ENCODE data around the gene RASGRP1.

RASGRP1 gene

GRCh38 chr15:38521316-38521715 is 43.3 kb downstream of the RASGRP1 start:
- TF ChIP-seq SIN3A (IDR thresholded peaks at IDR 0.05; ENCODE audit: borderline replicate concordance, insufficient read depth, low read length) (no peak), TAF1 (IDR thresholded peaks at IDR 0.05; ENCODE audit: borderline replicate concordance, insufficient read depth, low read length) (no peak), FOXP2 (optimal IDR thresholded peaks at IDR 0.05; ENCODE audit: borderline replicate concordance, extremely low read depth, extremely low read length, insufficient read depth) (no peak), REST (IDR thresholded peaks at IDR 0.05; ENCODE audit: insufficient read depth in 1 of 2, low read depth in 2 of 2, low read length in 2 of 2) (no peak), POLR2AphosphoS5 (IDR thresholded peaks at IDR 0.05; ENCODE audit: low read depth, low read length) (no peak)

GRCh38 chr15:38520035-38520434 is 44.6 kb downstream of the RASGRP1 start:
- TF ChIP-seq SIN3A (IDR thresholded peaks at IDR 0.05; ENCODE audit: borderline replicate concordance, insufficient read depth, low read length) (no peak), REST (IDR thresholded peaks at IDR 0.05; ENCODE audit: insufficient read depth in 1 of 2, low read depth in 2 of 2, low read length in 2 of 2) (no peak), TAF1 (IDR thresholded peaks at IDR 0.05; ENCODE audit: borderline replicate concordance, insufficient read depth, low read length) (no peak), POLR2AphosphoS5 (IDR thresholded peaks at IDR 0.05; ENCODE audit: low read depth, low read length) (no peak), FOXP2 (optimal IDR thresholded peaks at IDR 0.05; ENCODE audit: borderline replicate concordance, extremely low read depth, extremely low read length, insufficient read depth) (no peak)

- TF ChIP-seq FOXP2 (optimal IDR thresholded peaks at IDR 0.05; ENCODE audit: borderline replicate concordance, extremely low read depth, extremely low read length, insufficient read depth): no peak
- TF ChIP-seq TAF1 (IDR thresholded peaks at IDR 0.05; ENCODE audit: borderline replicate concordance, insufficient read depth, low read length): no peak
- no peak for TF ChIP-seq REST (IDR thresholded peaks at IDR 0.05; ENCODE audit: insufficient read depth in 1 of 2, low read depth in 2 of 2, low read length in 2 of 2)
- no peak for TF ChIP-seq POLR2AphosphoS5 (IDR thresholded peaks at IDR 0.05; ENCODE audit: low read depth, low read length)
- no peak for TF ChIP-seq SIN3A (IDR thresholded peaks at IDR 0.05; ENCODE audit: borderline replicate concordance, insufficient read depth, low read length)
These were observed 46.5 kb downstream of the RASGRP1 start for GRCh38 chr15:38518084-38518483.

GRCh38 chr15:38517312-38517975 is 47.2 kb downstream of the RASGRP1 start:
- no peak for TF ChIP-seq REST (IDR thresholded peaks at IDR 0.05; ENCODE audit: insufficient read depth in 1 of 2, low read depth in 2 of 2, low read length in 2 of 2)
- no peak for TF ChIP-seq SIN3A (IDR thresholded peaks at IDR 0.05; ENCODE audit: borderline replicate concordance, insufficient read depth, low read length)
- TF ChIP-seq TAF1 (IDR thresholded peaks at IDR 0.05; ENCODE audit: borderline replicate concordance, insufficient read depth, low read length): no peak
- TF ChIP-seq FOXP2 (optimal IDR thresholded peaks at IDR 0.05; ENCODE audit: borderline replicate concordance, extremely low read depth, extremely low read length, insufficient read depth): no peak
- TF ChIP-seq POLR2AphosphoS5 (IDR thresholded peaks at IDR 0.05; ENCODE audit: low read depth, low read length): no peak

Data from PFSK-1 (cell line).